Stimulated activated naive CD8-positive, alpha-beta T cell treated with anti-CD3 and anti-CD28 coated beads, Interleukin-15, Interleukin-2, amounts not matched to agents 100 U/mL and 50 U/mL, for 24 hours (primary cell): ENCODE results near the gene MCRIP1.
"Not testable (repeated sequence)": the region's sequence is repeated elsewhere in the genome, so short reads cannot be mapped to it uniquely, and the experiment has no call there.

Source experiments
- ATAC-seq: fragments of 150-1000 bp; cut with Tn5 transposase; one replicate; pipeline ENCODE4 v1.10.0; 2021
- DNase-seq: peaks from one replicate; pipeline ENCODE4 v3.0.0; 2021

MCRIP1 gene

GRCh38 chr17:81840826-81841778, 8.0 kb upstream of the MCRIP1 start:
- no peak for ATAC-seq
- DNase-seq = no peak

GRCh38 chr17:81840059-81840458, 7.0 kb upstream of the MCRIP1 start:
- DNase-seq, ATAC-seq: not testable (repeated sequence)

GRCh38 chr17:81839301-81839700, 6.2 kb upstream of the MCRIP1 start:
- ATAC-seq (no peak), DNase-seq (no peak)

GRCh38 chr17:81838753-81839255, 5.7 kb upstream of the MCRIP1 start:
- no peak for ATAC-seq

GRCh38 chr17:81837641-81838040, 4.5 kb upstream of the MCRIP1 start:
- ATAC-seq (no peak), DNase-seq (no peak)

More at GRCh38 chr17:81838753-81839255, 5.7 kb upstream of the MCRIP1 start:
- no peak for DNase-seq

GRCh38 chr17:81834831-81835267, 1.8 kb upstream of the MCRIP1 start, which contains the start of gene PPP1R27:
Gene PPP1R27 (minus strand): TSS chr17:81835050. CDS start chr17:81834953, 97 bp downstream.
- DNase-seq = no peak
- no peak for ATAC-seq

GRCh38 chr17:81833921-81834830, 1.1 kb upstream of the MCRIP1 start:
- ATAC-seq (no peak), DNase-seq (no peak)

GRCh38 chr17:81832608-81833159, 407 bp downstream of the MCRIP1 start:
- ATAC-seq (peak; percentile 29), DNase-seq (peak; percentile 69)

GRCh38 chr17:81831957-81832607, 1.0 kb downstream of the MCRIP1 start:
- ATAC-seq = peak; percentile 34

GRCh38 chr17:81831563-81831956, 1.5 kb downstream of the MCRIP1 start:
- no peak for ATAC-seq
- DNase-seq = peak; percentile 25

More at GRCh38 chr17:81831957-81832607, 1.0 kb downstream of the MCRIP1 start:
- peak; percentile 64 for DNase-seq

GRCh38 chr17:81829858-81830257, 3.2 kb downstream of the MCRIP1 start:
- no peak for ATAC-seq
- DNase-seq = no peak

GRCh38 chr17:81828656-81829055, 4.4 kb downstream of the MCRIP1 start:
- ATAC-seq (no peak), DNase-seq (no peak)

GRCh38 chr17:81825841-81826466, 7.1 kb downstream of the MCRIP1 start:
- no peak for DNase-seq
- ATAC-seq = no peak

- ATAC-seq = no peak
Observed at GRCh38 chr17:81824595-81824994, 8.5 kb downstream of the MCRIP1 start.

GRCh38 chr17:81823820-81824550, 9.1 kb downstream of the MCRIP1 start:
- ATAC-seq (no peak), DNase-seq (no peak)

More at GRCh38 chr17:81824595-81824994, 8.5 kb downstream of the MCRIP1 start:
- no peak for DNase-seq

GRCh38 chr17:81822996-81823819, 9.9 kb downstream of the MCRIP1 start:
- DNase-seq (no peak), ATAC-seq (no peak)

- ATAC-seq = no peak
- no peak for DNase-seq
Observed at GRCh38 chr17:81822312-81822637, 10.8 kb downstream of the MCRIP1 start.

- ATAC-seq (peak; percentile 33), DNase-seq (peak; percentile 37)
Observed at GRCh38 chr17:81821603-81822311, 11.3 kb downstream of the MCRIP1 start.

GRCh38 chr17:81821147-81821546, 11.9 kb downstream of the MCRIP1 start:
- no peak for DNase-seq
- ATAC-seq = peak; percentile 20
